Fibroblast of upper back skin (primary cell): ENCODE measurements around the gene GDF7.

Experiments used
- DNase-seq: peaks from one replicate; pipeline ENCODE4 v3.0.0-alpha.2; 2013

Gene GDF7

DNA sequence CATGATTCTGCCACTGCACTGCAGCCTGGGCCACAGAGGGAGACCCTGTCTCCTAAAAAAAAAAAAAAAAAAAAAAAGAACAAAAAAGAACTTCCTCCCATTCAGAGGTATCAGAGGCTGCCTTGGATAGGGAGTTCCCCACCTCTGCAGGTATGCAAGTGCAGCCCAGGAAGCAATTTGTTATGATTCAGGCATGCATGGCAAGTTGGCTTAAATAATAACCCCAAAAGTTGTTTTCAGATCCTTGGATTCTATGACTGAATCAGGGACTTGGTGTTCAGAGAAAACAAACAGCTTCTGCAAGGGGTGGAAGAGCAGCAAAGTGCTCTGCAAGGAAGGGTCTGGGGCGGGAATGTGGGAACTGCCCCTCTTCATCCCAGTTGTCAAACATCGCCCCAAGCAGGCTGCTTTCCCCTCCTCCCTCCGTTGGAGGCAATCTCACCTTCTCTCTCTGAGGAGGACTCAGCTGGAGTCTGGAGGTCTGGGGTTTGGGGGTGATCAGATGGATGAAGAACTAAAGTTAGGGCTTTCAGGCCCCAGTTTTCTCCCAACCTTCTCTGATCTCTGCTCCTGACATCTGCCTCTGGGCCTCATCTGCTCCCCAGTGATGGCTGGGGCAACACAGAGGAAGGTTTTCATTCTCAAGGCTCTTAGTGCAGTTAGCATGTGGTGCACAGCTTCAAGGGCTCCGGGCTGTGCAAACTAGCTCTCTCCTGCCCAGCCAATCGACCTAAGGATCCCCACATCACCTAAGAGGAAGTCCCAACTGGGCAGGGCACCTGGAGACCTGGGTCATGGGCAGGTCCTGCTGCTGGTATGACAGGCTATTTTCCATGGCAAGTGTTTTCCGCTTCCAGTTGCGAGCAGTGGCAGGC, 3.5 kb upstream of the GDF7 start:
- DNase-seq, result no peak

DNA sequence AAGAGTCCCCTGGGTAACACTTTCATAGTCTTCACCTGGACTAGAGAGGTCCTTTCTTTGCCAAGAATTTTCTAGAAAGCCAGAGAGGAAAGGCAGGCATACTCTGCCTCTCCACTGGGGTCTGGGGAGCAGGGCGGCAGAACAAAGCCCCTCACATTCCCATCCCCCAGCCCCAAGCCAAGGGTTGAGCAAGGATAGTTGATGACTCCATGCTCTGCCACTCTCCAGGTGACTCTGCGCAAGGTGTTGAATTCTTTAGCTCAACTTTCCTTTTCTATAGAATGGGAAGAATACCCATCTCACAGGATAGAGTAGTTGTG, 2.9 kb upstream of the GDF7 start:
- no peak for DNase-seq

- no peak for DNase-seq
Measured at GRCh38 chr2:20664431-20665242, 2.3 kb upstream of the GDF7 start.

DNA sequence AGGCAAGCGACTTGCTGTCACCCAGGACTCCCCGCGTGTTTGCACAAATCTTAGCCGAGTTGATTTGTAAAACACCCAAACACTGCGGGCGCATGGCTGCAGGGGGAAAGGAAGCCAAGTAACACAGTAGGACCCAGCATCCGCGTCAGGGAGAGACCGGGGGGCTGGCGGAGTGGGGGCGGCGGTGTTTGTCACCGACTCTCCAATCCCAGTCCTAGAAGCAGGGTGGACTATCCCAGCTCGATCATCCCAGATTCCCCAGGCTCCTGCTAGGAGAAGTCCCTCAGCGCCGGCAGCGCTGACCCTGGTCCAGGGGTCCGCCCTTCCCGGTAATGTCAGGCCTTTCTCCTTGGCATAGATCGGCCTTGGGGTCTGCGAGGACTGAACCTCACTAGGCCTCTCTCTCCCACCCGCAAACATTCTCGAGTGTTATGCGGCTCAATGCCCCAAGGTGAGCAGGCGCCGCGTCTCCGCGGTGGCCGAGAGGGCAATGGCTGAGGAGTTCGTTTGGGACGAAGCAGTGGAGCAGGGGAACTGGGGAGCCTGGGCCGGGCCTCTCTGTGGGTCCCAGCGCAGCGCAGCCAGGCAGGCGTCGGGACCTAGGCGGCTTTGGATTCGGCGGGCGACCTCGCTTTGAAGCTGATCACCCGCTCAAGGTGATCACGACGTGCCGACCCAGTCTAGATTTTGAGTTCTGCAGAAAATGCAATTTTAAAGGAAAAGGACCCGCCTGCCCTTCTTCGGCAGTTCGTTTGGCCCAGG, 1.5 kb upstream of the GDF7 start:
- DNase-seq, result no peak

DNA sequence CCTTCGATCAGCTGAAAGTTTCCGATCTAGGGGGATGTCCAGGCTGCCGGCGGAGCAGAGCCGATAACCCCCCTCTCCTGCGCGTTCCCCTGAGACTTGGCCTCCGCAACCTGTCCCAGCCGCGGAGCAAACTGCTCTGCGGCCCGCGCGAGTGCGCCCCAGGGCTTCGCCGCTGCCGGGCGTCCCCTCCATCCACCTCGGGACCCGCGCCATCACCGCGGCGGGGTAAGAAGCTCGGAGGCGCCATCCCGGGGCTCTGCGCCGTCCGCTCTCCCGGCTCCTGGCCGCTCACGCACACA, 990 bp upstream of the GDF7 start:
- no peak for DNase-seq

- DNase-seq, result no peak
Measured at GRCh38 chr2:20667151-20667530, 197 bp downstream of the GDF7 start.

DNA sequence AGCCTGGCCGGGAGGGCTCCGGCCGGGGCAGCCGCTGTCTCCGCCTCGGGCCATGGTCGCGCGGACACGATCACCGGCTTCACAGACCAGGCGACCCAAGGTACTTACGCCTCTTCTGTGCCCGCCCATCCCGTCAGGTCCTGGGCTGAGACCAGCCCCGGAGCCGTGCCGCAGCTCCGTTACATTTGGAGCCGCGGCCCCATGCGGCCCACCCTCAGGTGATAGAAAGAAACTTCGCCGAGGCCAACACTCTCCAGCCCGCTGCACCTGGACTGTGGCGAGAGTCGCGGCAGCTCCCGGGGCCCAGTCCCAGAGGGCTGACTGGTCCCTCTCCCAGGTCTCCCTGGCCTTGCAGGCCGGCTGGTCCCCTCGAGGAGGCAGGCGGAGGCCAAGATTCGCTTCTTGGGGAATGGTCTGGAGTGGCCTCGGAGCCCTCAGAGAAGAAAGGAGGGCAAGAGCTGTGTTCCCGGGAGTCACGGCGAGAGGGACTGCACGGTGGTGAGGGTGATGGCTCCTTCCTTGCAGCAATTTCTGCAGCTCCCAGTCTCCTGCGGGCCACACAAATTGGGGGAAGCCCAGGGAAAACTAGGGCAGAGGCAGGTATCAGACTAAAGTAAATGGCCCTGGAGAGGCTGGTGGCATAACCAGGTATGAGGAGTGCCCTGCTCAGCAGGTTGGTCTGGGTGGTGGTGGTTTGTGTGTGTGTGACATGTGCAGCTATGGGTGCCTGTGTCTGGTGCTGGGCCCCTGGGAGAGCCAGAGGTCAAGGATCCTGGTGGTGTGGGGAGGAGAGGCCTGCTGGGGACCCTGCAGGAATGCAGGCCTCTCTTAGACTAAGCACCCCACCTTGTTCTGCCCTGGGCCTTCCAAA, 822 bp downstream of the GDF7 start:
- DNase-seq, result no peak

- no peak for DNase-seq
Measured at GRCh38 chr2:20668451-20668850, 1.5 kb downstream of the GDF7 start.

DNA sequence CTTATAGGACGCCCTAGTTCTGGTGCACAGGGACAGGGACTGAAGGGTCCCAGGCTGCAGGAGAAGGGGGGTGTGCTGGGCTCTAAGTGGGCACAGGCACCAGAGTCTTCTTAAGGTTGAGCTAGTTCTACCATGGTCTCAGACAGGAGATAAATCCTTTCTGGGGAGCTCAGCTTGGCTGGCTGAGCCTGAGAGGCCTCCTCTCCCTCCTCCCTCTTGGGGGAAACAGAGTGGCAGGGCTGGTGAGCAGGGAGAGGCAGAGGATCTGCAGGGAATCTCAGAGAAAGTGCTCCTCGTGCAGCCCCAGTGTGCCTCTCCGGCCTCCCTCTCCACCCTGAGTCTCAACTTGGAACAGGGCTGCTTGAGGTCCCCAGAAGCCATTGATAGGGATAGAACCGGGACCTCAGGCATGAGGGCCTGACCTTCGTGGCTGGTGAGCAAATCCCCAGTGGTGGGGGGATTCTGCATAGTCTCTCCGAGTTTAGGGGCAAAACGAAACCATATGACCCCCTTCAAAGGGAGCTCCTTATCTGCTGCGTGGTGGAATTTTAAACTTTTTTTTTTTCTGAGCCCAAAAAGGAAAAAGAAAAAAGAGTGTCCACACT, 2.0 kb downstream of the GDF7 start:
- no peak for DNase-seq

DNA sequence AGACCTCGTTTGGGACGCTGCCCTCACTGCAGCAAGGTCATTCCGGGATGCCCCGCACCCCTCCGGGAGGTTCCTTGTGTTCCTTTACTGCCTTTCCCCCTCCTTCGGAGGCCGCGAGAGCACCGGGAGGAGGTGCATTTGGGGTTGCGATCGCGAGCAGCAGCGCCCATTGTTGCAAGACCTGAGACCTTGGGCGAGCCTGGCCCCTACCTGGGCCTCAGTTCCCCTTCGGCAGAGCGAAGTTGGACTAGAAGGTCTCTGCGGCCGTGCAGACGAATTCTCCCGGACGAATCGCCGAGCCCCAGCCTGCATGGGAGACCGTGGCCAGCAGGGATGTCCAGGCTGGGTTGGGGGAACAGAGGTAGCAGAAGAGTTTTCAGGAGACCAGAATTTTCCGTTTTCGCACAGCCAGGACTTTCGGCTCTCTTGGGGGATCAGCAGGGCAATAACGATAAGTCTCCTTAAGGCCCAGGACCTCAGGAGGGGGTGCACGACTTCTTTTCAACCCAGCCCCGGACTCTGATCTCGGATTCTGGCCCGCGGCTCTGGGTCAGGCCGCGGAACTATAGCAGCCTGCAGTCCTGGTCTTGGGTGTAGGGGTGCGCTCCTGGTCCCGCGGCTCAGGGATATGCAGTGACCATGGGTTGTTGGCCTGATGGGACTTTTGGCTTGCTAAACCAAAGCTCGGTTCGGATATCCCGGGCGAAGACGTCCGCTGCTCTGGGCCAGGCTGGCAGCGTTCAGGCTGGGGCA, 2.8 kb downstream of the GDF7 start:
- no peak for DNase-seq

GRCh38 chr2:20670315-20671035, 3.5 kb downstream of the GDF7 start:
- DNase-seq, result no peak

DNA sequence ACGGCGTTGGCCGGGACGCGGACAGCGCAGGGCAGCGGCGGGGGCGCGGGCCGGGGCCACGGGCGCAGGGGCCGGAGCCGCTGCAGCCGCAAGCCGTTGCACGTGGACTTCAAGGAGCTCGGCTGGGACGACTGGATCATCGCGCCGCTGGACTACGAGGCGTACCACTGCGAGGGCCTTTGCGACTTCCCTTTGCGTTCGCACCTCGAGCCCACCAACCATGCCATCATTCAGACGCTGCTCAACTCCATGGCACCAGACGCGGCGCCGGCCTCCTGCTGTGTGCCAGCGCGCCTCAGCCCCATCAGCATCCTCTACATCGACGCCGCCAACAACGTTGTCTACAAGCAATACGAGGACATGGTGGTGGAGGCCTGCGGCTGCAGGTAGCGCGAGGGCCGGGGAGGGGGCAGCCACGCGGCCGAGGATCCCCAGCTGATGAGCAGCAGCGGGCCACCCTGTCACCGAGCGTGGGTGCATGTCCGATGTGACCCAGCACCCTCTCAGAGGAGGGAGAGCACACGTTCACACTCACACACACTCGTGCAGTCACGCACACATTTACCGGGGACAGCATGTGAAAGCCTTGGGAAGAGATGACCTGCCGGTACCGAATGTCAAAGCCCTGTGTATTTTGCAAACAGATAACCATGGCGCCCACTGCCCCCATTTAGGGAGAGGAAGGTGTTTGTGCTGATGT, 4.2 kb downstream of the GDF7 start:
- DNase-seq, result no peak

GRCh38 chr2:20671736-20672080, 4.8 kb downstream of the GDF7 start:
- no peak for DNase-seq

DNA sequence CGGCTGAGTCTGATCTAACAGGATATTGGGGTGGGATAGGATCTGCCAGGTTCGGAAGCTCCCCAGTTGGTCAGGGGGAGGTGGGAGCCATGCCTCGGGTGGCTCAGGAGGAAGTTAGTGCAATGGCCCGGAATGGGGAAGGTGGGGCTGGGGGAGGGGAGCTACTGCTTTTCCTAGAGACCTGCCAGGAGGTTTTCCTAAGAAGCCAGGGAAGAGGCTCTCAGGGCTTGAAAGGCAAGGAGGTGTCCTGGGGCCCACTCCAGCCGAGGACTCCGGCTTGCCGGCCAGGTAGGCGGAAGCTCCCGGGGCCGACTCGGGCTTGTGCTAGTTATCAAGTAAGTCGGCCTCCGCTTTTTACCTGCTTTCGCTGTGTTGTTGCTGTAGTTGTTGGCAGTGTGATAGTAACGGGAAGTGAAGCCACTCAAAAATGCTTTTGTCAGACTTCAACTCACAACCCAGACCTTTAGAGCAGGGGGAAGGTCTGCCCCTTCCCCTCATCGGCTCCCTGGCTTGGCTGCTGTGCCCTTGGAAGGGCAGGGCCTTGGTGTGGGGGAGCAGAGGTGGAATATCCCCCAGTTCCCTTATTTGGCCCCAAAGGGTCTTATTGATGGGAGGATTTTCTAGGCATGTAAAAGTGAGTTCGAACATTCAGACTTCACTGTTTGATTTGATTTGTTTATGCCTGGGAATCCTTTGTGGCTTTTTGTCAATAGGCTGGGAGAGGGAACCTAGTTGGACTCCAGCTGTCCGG, 5.4 kb downstream of the GDF7 start:
- no peak for DNase-seq

DNA sequence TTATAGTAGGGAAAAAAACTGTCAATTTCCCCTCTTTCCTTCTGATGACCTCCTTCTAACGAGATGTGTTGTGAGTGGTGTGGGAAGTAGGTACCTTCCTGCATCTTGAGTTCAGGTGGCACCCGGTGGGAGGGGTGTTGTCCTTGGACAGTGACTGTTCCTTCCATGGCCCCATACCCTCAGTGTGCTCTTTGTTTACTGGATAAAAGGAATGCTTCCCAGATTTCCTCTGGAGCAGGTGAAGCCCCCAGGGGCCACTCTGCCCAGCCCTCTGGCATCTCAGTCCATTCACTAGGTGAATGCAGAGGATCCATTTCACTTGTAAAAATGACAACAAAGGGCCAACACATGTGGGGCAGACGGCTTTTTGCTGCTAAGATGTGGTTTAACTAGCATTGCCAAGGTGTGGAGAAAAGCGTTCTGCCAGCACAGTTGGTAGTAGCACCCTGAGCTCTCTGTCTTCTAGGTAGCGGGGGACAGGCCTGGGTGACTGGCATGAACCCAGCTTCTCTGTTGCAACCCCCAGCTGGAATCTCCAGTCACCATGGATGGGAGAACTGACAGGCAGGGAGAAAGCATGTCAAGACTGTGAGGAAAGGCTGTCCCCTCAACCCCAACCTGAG, 6.9 kb downstream of the GDF7 start:
- DNase-seq, result no peak

DNA sequence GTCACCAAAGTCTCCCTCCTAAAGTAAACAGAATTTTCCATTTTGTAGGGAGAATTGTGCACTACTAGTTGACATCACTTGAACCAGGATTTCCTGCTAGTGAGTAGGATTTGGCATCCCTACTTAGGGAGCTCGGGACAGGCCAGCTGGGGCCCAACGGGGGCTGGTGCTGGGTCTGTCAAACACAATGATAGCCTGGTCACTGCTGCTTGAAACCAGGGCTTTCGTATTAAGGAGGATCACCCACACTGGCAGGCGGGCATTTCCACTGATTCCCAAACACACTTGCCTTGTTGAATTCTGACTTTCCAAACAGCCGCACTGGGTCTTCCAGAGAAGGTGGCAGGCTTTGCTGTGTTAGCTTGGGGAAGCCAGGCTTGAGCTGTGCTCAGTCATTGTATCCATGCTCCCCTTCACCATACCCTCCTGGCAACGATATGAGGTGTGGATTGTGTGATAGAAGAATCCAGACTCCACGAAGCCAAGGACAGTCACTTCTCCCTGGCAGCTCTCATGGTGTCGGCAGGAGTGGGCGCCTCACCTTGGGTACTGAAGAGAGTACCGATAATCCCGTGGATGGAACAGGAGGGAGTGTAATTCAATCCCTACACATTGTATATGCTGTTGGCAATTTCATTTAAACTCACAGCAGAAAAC, 7.5 kb downstream of the GDF7 start:
- DNase-seq, result no peak

DNA sequence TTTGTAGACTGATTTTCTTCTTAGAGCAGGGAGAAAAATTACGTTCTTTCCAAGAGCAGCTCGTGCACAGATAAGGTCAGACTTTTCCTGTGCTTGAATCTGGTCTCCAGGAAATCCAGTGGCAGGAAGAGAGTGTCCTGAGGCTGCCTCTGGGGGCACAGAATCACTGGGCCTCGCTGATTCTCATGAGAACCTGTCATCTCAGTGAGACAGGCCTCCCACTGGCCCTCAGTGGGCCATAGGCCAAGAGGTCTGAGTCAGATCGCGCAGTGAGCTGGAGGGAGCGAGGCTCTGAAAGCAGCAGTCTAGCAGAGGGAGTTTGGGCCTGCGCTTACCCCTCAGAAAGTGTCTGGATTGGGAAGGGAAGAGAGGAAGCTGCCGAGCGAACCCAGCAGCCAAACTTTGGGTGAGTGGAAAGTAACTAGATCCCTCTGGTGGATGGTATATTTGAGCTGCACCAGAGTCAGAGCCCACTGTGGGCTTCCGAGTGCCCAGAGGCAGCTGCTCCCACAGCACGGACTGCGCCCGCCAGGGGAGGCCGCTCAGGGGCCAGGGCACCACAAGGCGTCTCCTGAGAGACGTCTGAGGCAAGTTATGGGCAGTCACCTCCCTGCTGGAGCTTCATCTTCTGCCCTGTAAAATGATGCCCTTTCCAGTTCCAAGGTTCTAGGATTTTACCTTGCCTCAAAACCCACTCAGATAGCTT, 8.2 kb downstream of the GDF7 start:
- peak; percentile 77 for DNase-seq
